Astrocyte of the cerebellum (primary cell): ENCODE data around the gene IL1A.
"Not testable (repeated sequence)": the region's sequence is repeated elsewhere in the genome, so short reads cannot be mapped to it uniquely, and the experiment has no call there.

Source experiments
- DNase-seq: peaks from one replicate; pipeline ENCODE4 v3.0.0-alpha.2; 2011; ENCODE audit warnings: low read depth
- H3K4me3 ChIP-seq: 2 replicates; pipeline ENCODE4 v1.5.1; 2011; ENCODE audit warnings: mild to moderate bottlenecking, low read depth, low read length, moderate library complexity
- in situ Hi-C: cut with HindIII; loops from 2 replicates; pipeline ENCODE4 v1.10.0; 2017; ENCODE audit warnings: low sequenced_read_pairs
- TF ChIP-seq, protein P1 (sequence below): IDR thresholded peaks from 2 replicates; pipeline ENCODE4 v1.5.1; 2012; ENCODE audit warnings: low read length, low read depth, moderate library complexity, mild to moderate bottlenecking; ENCODE audit errors: missing control alignments

The IL1A gene, protein sequence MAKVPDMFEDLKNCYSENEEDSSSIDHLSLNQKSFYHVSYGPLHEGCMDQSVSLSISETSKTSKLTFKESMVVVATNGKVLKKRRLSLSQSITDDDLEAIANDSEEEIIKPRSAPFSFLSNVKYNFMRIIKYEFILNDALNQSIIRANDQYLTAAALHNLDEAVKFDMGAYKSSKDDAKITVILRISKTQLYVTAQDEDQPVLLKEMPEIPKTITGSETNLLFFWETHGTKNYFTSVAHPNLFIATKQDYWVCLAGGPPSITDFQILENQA

DNA sequence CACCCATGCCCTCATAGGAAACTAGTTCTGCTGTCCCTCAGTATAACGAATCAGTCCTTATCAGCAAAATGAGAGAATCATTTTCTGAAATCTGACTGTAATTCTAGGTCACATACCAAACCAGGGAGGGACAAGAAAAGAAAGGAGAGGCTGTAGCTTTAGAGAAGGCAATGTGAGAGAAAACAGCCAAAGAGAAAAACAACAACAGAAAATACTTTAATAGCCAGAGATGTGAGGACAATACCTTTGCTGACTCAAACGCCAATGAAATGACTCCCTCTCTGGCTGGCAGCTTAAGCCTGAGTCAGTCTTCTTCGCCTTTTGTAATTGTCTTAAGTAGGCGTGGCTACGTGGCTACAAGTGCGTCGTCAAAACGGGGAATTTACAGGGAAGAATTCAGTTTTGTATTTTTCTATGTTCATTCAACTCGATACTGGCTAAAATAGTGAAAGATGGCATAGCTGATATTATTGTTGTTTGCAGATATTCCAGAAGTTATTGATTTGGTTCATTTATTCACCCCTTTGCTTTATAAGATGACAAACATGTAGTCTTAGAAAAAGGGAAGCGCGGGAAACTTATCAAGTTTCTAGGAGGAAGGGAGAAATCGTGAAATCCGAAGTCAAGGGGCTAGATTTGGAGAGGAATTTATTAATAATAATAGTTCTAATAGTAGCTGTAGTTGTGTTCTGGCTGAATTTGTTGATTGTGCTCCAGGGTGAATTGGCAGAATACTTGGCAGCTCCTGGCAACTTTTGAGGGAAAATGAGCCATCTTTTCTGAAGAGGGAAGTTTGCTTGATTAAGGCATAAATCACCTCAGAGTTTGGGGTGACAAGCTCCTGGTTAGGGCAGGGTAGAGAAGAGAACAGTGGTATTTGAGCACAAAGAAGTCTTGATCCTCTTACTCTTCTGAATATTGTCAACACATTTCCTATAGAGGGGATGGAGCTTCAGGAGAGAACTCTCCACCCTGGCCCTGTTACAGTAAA, at the start of gene IL1A:
Gene IL1A, minus strand, starts transcription at position 295 of the 991 bp plus-strand sequence. CDS start 723 bp downstream, outside the sequence.
- TF ChIP-seq, protein P1, sequence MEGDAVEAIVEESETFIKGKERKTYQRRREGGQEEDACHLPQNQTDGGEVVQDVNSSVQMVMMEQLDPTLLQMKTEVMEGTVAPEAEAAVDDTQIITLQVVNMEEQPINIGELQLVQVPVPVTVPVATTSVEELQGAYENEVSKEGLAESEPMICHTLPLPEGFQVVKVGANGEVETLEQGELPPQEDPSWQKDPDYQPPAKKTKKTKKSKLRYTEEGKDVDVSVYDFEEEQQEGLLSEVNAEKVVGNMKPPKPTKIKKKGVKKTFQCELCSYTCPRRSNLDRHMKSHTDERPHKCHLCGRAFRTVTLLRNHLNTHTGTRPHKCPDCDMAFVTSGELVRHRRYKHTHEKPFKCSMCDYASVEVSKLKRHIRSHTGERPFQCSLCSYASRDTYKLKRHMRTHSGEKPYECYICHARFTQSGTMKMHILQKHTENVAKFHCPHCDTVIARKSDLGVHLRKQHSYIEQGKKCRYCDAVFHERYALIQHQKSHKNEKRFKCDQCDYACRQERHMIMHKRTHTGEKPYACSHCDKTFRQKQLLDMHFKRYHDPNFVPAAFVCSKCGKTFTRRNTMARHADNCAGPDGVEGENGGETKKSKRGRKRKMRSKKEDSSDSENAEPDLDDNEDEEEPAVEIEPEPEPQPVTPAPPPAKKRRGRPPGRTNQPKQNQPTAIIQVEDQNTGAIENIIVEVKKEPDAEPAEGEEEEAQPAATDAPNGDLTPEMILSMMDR, result no peak
- H3K4me3 ChIP-seq, result no peak within 1 kb of the TSS
- DNase-seq, result peak; percentile 29
- in situ Hi-C loops, result loop anchor here (5.0 kb wide), 1 partner anchor 32 kb away; no protein-coding TSS in a partner anchor

DNA sequence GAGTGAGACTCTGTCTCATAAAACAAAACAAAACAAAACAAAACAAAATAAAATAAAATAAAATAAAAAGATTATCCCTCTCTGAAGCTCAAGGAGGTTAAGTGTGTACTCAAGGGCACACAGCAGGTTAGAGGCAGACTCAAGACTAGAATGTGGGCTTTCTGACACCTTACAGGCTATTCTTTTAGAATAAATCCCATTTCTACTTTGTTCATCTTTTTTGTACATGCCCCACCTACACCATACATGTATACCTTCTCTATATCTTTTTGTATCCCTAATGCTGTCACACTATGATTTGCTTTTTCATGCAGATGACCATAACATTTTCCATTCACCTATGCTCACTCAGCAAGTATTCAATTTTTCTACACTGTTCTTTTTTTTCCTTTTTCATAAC, 49.7 kb upstream of the IL1A start:
- in situ Hi-C loops, result no loop called here
- no peak for DNase-seq
- TF ChIP-seq, protein P1, result no peak
- H3K4me3 ChIP-seq, result no peak overlapping the region

DNA sequence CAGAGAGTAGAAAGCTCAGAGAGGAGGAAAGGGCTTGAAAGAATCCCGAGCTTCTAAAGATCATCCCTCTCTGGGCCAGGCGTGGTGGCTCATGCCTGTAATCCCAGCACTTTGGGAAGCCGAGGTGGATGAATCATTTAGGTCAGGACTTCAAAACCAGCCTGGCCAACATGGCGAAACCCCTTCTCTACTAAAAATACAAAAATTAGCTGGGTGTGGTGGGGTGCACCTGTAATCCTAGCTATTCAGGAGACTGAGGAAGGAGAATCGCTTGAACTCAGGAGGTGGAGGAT, 49.3 kb upstream of the IL1A start:
- H3K4me3 ChIP-seq, in situ Hi-C loops, DNase-seq: not testable (repeated sequence)

DNA sequence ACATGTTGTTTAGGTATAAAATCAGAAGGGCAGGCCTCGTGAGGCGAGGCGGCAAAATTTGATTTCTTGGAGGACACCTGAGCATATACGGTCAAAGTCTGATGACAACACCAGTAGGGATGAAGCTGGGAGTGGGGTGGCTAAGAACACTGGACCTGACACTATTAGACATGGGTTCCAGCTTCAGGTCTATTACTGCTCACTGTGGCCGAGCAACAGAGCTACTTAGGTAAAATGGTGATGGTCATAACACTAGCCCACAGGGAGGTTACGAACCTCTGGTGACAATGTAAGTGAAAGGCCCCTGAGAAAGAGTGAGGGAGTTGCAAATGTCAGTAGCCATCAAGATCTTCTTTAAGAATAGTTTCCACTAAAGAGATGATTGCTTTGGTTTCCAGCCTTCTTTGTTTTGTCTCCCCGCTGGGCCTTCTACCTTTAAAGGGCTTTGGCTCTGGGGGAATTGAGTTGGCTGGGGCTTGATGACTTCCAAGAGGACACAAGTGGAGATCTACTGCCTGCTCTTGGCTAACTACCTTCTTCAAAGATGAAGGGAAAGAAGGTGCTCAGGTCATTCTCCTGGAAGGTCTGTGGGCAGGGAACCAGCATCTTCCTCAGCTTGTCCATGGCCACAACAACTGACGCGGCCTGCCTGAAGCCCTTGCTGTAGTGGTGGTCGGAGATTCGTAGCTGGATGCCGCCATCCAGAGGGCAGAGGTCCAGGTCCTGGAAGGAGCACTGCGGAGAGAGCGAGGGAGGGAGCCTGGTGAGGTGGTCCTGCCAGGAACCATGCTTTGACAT, 48.7 kb upstream of the IL1A start:
- TF ChIP-seq, protein P1, result no peak
- H3K4me3 ChIP-seq, result no peak overlapping the region

DNA sequence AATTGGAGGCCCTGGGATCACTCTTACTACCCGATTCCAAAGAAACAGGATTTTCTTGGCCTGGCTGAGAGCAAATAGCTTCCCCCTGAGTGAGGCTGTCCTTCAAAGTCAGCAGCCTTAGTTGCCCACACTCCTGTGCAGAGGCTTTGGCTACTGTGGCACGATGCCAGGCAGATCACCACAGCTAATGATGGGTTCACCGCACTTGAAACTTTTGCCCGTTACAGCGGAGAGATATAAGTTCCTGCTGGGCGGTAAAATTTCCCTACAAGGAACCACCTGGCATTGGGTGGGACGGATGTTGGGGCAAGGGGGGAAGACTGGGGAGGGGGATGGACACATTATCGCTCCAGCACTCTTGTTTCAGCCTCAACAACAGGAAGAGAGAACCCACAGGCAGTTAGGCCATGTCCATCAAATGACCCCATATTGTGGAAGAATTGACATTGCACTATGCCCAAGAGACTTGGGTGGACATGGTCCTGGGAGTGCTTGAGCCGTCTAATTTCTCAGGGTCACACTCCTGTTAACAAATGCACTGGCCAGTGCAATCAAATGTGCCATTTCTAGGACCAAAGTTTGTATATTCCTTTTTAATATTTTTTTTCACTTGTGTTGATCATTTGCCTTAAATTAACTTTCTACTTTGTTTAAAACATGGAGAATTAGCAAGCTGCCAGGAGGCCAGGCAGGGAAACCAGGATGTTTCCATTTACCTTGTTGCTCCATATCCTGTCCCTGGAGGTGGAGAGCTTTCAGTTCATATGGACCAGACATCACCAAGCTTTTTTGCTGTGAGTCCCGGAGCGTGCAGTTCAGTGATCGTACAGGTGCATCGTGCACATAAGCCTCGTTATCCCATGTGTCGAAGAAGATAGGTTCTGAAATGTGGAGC, 47.9 kb upstream of the IL1A start:
- in situ Hi-C loops, result no loop called here
- H3K4me3 ChIP-seq, result no peak overlapping the region
- TF ChIP-seq, protein P1, result no peak
- no peak for DNase-seq

More for the DNA sequence above, 48.7 kb upstream of the IL1A start:
- DNase-seq, result no peak
- in situ Hi-C loops, result no loop called here

DNA sequence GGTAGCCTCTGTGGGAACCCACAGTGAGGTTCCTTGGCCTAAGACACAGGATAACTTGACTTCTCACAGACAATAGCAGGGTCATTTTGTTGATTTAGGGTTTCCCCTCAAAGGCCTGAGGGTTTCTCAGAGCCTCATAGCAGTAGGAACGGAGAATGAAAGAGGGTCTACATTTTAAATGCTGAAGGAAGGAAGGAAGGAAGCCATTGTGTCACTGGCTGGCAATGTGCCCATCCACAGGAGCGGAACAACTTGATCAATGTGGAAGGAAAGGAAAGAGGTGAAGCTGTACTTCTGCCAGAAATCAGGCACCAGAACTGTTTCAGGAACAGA, 47.2 kb upstream of the IL1A start:
- TF ChIP-seq, protein P1, result no peak
- no peak overlapping the region for H3K4me3 ChIP-seq
- no peak for DNase-seq
- in situ Hi-C loops, result no loop called here
